ENCODE results near the gene LAS1L.
"Not testable (repeated sequence)": the region's sequence is repeated elsewhere in the genome, so short reads cannot be mapped to it uniquely, and the experiment has no call there.

Gene LAS1L

GRCh38 chrX:65491620-65492019 is 43.0 kb downstream of the LAS1L start:
- TF ChIP-seq CTCF (IDR thresholded peaks at IDR 0.05; ENCODE audit: low read length, missing control alignments): no peak
- H3K4me3 ChIP-seq (replicated peaks; ENCODE audit: low read depth, low read length): no peak overlapping the region
- DNase-seq (ENCODE audit: low read depth): no peak

- TF ChIP-seq CTCF (IDR thresholded peaks at IDR 0.05; ENCODE audit: low read length, missing control alignments): no peak
- peak; percentile 31 for DNase-seq (ENCODE audit: low read depth)
- H3K4me3 ChIP-seq (replicated peaks; ENCODE audit: low read depth, low read length): no peak overlapping the region
Observed at GRCh38 chrX:65488495-65488894, 46.1 kb downstream of the LAS1L start.

- H3K4me3 ChIP-seq (replicated peaks; ENCODE audit: low read depth, low read length): no peak overlapping the region
- no peak for DNase-seq (ENCODE audit: low read depth)
- no peak for TF ChIP-seq CTCF (IDR thresholded peaks at IDR 0.05; ENCODE audit: low read length, missing control alignments)
Observed at GRCh38 chrX:65480960-65481359, 53.6 kb downstream of the LAS1L start.

GRCh38 chrX:65479102-65479501 is 55.5 kb downstream of the LAS1L start:
- not testable (repeated sequence) for DNase-seq (ENCODE audit: low read depth); H3K4me3 ChIP-seq (replicated peaks; ENCODE audit: low read depth, low read length)

GRCh38 chrX:65476564-65476963 is 58.0 kb downstream of the LAS1L start:
- TF ChIP-seq CTCF (IDR thresholded peaks at IDR 0.05; ENCODE audit: low read length, missing control alignments): no peak
- H3K4me3 ChIP-seq (replicated peaks; ENCODE audit: low read depth, low read length): no peak overlapping the region
- DNase-seq (ENCODE audit: low read depth): no peak

- DNase-seq (ENCODE audit: low read depth): peak; percentile 73
Observed at GRCh38 chrX:65463550-65463949, 71.0 kb downstream of the LAS1L start.

More at GRCh38 chrX:65463550-65463949, 71.0 kb downstream of the LAS1L start:
- H3K4me3 ChIP-seq (replicated peaks; ENCODE audit: low read depth, low read length): no peak overlapping the region
- no peak for TF ChIP-seq CTCF (IDR thresholded peaks at IDR 0.05; ENCODE audit: low read length, missing control alignments)
